GM18861 (cell line): ENCODE measurements around the gene RANBP1.

Experiments used
- ATAC-seq: cut with Tn5 transposase; IDR thresholded peaks from one replicate; pipeline ENCODE4 v1.9.1; 2021; ENCODE audit not compliant: unreplicated experiment

Gene RANBP1

DNA sequence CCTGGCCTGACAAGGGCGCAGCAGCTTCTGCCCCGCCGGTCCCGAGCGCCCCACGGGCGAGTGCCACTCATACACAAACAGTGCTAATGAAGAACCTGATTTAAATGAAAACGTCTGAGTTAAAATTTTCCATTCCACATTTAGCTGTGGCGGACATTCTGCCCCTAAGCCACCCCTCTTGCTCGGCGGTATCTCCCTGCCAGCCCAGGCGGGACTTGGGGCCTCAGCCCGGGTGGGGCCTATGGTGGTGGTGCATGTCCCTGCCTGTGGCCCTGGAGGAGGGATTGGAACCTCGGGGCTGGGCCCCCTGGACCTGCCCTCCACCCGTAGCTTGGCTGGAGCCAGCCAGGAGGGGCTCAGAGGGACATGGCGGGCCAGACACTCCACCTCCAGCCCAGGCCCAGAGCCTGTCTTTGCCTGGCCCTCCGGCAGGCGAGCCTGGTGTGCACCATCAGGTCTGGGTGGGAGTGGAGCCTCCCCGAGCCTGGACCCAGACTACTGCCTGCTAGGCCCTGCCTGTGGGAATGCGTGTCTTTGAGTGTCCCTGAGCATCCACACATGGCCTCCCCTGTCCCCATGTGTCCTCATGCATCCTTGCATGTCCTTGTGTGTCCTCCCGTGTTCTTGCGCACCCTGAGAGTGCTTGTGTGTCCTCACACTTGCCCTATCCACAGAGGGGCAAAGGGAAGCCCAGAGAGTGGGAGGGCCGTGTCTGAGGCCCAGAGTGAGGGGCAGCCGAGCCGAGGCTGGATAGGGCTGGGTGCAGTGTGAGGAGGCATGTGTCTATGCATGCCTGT, 20.1 kb downstream of the RANBP1 start:
- no peak for ATAC-seq

GRCh38 chr22:20136603-20136873, 20.6 kb downstream of the RANBP1 start:
- no peak for ATAC-seq

DNA sequence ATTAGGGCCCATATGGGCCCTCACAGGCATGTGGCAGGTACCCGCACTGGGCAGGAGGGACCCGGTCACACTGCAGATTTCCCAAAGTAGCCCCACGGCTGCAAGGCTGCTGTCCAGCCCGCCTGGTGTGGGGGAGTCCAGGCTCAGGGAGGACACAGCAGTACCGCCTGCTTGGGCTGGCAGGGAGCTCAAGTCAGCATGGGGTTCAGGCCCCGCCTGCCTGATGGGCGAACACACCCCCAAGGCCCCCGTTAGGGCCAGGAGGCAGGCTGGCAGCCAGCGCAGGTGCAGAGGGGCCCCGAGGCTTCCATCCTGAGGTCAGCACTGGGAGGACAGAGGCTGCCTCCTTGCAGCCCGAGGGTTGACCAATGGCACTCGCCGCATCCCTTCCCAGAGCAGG, 21.2 kb downstream of the RANBP1 start:
- no peak for ATAC-seq

DNA sequence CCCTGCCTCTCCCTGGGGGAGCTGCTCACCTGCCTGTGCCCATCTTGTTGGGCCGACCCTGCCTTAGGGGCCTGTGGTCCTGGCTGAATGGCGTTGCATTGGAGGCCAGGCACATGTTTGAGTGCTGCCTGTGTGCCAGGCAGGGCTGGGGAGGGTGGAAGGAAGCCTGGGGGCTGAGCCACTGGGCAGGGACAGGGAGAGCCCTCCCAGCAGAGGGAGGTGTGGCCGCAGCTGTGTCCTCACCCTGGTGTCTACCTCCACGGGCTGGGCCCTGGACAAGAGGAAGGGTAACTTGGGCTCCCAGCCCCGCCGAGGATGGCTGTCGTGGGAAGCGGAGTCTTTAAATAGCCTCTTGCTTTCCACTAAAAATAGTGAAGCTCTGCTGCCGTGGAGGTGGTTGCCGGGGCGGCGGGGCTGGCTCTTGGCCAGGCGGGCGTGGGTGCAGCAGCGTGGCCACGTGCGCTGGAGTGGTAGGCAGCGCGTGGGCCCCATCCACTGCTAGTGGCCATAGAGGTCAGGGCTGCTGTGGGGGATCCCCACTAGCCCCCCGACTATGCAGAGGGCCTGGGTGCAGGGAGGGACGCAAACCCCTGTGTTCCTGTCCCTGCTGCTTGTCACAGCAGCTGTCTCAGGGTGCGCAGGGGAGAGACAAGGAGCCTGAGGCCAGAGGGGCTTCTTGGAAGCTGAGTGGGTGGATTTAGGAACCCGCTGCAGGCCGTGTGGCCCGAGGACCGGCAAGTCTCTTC, 21.9 kb downstream of the RANBP1 start:
- no peak for ATAC-seq

DNA sequence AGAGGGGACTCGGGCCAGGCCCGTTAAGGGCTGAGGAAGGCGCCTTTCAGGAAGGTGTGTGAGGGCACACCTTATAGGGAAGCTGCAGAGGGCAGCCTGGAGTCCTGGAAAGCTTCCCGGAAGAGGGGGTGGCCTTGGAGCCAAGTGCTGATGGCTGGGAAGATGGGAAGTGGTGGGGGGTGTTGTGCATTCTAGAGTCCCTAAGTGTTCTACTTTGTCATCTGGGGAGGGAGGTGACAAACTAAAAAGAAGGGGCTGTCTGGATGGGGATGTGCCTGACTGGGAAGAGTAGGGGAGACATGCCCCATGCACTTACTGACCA, 22.5 kb downstream of the RANBP1 start:
- ATAC-seq = no peak

- ATAC-seq = no peak
Measured at GRCh38 chr22:20138868-20139267, 23.0 kb downstream of the RANBP1 start.

- ATAC-seq = no peak
Measured at GRCh38 chr22:20139391-20140106, 23.6 kb downstream of the RANBP1 start.

DNA sequence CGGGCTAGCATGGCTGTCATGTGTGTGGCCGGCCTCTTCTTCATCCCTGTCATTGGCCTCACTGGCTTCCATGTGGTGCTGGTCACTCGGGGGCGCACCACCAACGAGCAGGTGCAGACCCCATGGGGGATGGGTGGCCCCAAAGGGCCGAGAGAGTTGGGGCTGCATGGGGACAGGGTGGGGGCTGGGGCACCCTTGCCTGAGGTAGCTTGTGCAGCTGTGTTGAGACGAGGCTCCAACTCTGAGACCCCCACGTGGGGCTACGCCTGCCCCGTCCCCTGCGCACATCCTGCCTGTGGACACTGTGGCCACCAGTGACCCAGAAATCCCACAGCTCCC, 24.2 kb downstream of the RANBP1 start:
- ATAC-seq = no peak

GRCh38 chr22:20140521-20140964, 24.6 kb downstream of the RANBP1 start:
- ATAC-seq = no peak

DNA sequence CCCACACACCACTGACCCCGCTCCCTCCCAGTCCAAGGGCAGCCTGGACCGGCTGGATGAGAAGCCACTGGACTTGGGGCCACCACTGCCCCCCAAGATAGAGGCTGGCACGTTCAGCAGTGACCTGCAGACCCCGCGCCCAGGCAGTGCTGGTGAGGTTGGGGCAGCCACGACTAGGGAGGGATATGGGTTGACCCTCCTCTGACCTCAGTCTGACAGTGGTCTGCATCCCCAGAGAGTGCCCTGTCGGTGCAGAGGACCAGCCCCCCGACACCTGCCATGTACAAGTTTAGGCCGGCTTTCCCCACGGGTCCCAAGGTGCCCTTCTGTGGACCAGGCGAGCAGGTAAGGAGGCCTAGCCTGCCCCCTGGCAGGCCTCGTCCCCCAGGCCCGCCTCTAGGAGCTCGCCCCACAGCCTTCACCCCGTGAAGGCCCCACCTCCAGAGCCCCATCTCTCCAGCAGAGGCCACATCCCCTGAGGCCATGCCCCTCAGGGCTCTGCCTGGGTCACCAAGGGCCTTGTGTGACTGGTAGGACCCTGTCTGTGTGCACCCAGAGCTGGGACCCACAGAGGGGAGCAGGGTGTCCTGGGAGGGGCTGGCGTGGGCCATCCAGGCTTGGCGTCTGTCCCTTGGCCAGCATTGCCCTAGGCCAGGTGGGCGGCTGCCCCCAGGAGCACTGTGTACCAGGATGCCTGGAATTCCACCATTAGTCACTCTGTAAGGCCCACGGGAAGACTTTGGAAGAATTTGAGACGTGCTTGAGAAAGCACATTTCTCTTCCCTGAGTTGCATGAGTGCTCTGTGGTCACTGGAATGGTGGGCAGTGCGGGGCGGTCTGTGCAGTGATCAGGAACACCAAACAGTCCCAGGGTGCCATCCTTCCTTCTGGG, 25.5 kb downstream of the RANBP1 start:
- ATAC-seq = no peak

GRCh38 chr22:20142711-20143621, 27.1 kb downstream of the RANBP1 start:
- ATAC-seq = no peak

DNA sequence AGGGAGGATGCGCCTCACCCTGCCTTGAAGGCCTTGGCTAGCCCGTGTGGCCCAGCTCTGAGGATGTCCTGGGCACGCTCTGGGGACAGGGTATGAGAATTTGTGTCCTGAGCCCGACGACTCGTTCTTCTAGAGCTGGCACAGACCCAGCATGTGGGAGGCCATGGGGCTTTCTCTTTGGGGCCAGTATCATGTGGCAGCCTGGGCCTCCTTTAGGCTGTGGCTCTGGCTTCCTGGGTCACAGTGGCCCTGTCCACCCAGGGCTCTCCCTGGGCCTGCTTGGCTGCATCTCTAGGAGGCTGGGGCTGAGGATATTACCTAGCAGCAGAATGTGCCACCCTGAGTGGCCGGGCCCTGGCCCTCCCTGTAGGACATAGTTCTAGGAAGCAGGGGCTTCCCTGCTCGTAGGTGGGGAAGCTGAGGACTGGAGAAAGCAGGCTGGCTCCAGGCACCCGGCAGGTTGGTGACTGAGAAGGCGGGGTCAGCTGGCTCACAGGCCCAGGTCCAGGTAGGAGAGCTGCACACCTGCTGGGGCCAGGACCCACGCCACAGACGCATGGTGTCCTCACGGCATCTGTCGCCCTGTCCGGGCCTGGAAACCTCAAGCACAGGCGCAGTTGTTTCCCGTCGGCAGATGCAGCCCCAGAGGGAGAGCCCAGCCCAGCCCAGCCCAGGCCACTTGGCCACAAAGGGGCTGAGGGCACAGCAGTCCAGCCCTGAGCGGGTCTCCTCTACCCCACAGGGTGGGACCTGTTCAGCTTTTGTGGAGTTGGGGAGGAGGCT, 28.2 kb downstream of the RANBP1 start:
- ATAC-seq = no peak

DNA sequence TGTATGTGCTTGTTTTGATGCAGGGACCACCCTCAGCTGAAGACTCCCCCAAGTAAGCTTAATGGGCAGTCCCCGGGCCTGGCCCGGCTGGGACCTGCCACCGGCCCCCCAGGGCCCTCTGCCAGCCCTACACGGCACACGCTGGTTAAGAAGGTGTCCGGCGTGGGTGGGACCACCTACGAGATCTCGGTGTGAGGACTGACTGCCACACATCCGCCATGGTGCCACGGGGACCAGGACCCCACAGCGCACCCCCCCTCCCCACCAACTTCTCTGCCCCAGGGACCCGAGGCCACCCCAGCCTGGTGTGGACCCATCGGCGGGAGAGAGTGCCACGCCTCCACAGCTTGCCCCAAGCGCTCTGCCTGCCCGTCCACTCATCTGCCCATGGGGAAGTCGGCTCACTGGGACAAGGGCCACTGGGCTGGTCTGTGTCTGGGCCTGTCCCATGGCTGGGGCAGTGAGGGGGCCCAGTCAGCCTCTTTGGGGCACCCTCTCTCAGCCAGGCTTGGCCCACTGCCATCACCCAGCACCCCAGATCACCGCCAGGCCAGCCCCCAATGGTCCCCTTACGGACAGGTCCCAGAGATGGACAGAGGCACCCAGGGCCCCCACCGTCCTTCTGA, 29.4 kb downstream of the RANBP1 start:
- no peak for ATAC-seq

GRCh38 chr22:20145832-20146223, 29.9 kb downstream of the RANBP1 start:
- ATAC-seq = no peak

DNA sequence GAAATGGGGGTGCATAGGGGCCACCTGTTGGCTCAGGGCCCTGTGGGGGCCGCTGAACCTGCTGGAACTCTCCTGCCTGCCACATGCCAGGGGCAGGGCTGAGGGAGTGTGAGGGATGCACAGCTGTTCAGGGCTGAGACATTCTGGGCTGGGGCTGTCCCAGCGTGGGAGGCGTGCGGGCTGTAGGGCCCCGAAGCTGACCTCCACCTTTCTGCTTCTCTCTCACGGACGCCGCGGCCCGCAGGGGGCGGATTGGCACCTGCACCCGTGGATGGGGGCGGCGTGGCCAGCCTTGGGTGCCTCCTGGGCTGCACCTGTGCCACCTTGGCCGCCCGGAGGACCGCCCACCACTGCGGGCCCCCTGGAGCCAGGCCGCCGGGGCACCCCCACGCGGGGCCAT, 30.9 kb downstream of the RANBP1 start:
- ATAC-seq = no peak

GRCh38 chr22:20147237-20147988, 31.5 kb downstream of the RANBP1 start:
- no peak for ATAC-seq

DNA sequence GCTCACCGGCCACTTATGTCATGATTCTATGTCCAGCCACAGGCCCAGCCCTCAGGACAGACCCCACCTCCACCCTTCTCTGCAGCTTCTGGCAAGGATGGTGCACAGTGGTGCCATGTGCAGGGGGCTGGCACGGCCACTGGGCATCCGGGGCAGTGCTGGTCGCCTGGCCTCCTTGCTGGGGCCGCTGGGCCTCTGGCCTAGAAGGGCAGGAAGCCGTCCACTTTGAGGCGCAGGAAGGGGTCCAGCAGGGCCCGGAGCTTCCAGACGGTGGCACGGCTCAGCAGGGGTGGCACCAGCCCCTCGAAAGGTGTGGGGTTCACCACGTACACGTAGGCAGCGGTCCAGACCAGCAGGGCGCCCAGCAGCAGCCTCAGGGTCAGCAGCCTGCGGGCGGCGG, 32.5 kb downstream of the RANBP1 start:
- ATAC-seq = no peak
